A673 (cell line): ENCODE results near the gene CREBRF. TPM values are rescaled to one million over a fixed set of nuclear protein-coding genes. Genes with fewer than 3 reads are reported as not detected.

ENCODE experiments used
- BruUV-seq: library from RNA; stranded (reverse); fragments of 400-500 nt; replicated peaks from 2 replicates; lab custom pipeline; 2021; lab: Mats Ljungman, UMichigan
- CTCF ChIA-PET: fragments of 300-600 bp; sonication (Branson Sonifier 250); formaldehyde crosslinking; loops from one replicate; lab custom pipeline; 2022; ENCODE audit warnings: antibody characterized with exemption; lab: Charles Lee
- POLR2A ChIA-PET: fragments of 300-600 bp; sonication (Branson Sonifier 250); formaldehyde crosslinking; loops from one replicate; lab custom pipeline; 2022; ENCODE audit warnings: antibody characterized with exemption; ENCODE audit not compliant: low non-redundant PET; lab: Charles Lee
- DNase-seq: peaks from one replicate; pipeline ENCODE4 v3.0.0-alpha.2; 2015; ENCODE audit warnings: low spot score
- H3K27ac ChIP-seq: fragments of 200-600 bp; sonication (generic); 2 replicates; pipeline ENCODE4 v1.5.1; 2016; ENCODE audit warnings: mixed run types, low read depth, mild to moderate bottlenecking, mixed read lengths, antibody characterized with exemption, low read length; ENCODE audit not compliant: poor library complexity, severe bottlenecking
- H3K27me3 ChIP-seq: fragments of 200-600 bp; sonication (generic); replicated peaks from 2 replicates; pipeline ENCODE4 v1.6.1; 2017; ENCODE audit warnings: mixed run types, low read depth, mild to moderate bottlenecking, mixed read lengths, antibody characterized with exemption, low read length; ENCODE audit not compliant: insufficient read depth, poor library complexity
- H3K36me3 ChIP-seq: fragments of 200-600 bp; sonication (generic); 2 replicates; pipeline ENCODE4 v1.6.1; 2016; ENCODE audit warnings: mixed run types, mild to moderate bottlenecking, mixed read lengths, antibody characterized with exemption, low read length; ENCODE audit not compliant: insufficient read depth, poor library complexity, severe bottlenecking
- H3K4me1 ChIP-seq: fragments of 200-600 bp; sonication (generic); 2 replicates; pipeline ENCODE4 v1.6.1; 2017; ENCODE audit warnings: mixed run types, mild to moderate bottlenecking, mixed read lengths, antibody characterized with exemption, low read length; ENCODE audit not compliant: insufficient read depth, poor library complexity, severe bottlenecking
- H3K4me3 ChIP-seq: fragments of 200-600 bp; sonication (generic); 2 replicates; pipeline ENCODE4 v1.5.1; 2016; ENCODE audit warnings: low read depth, mixed run types, mild to moderate bottlenecking, mixed read lengths, low read length; ENCODE audit not compliant: poor library complexity, severe bottlenecking
- H3K9me3 ChIP-seq: fragments of 200-600 bp; sonication (generic); 2 replicates; pipeline ENCODE4 v1.6.1; 2016; ENCODE audit warnings: mixed run types, low read depth, mild to moderate bottlenecking, mixed read lengths, antibody characterized with exemption, low read length; ENCODE audit not compliant: poor library complexity, severe bottlenecking
- EZH2 ChIP-seq: fragments of 200-600 bp; sonication (generic); IDR thresholded peaks from 2 replicates; pipeline ENCODE4 v1.6.1; 2017; ENCODE audit warnings: borderline replicate concordance, low read depth, mild to moderate bottlenecking, mixed read lengths, antibody characterized with exemption, low read length; ENCODE audit not compliant: poor library complexity, severe bottlenecking
- intact Hi-C: fragments of 100-400 bp; cut with micrococcal nuclease; formaldehyde crosslinking; loops from one replicate; pipeline ENCODE4 v1.10.0; 2022; ENCODE audit not compliant: unreplicated experiment
- total RNA-seq: library from RNA; stranded (reverse); gene quantifications from 2 replicates; pipeline ENCODE4 v1.2.3, GENCODE V29; 2021
- TF ChIP-seq, protein P1 (sequence below): fragments of 300-800, 200-600 bp; sonication (generic); conservative IDR thresholded peaks from 2 replicates; pipeline ENCODE4 v1.5.1; 2017; ENCODE audit warnings: low read depth, mild to moderate bottlenecking, antibody characterized with exemption, low read length, moderate library complexity, mixed read lengths

Gene CREBRF
- total RNA-seq, 1 experiment from 2014 or later: 1.5 TPM

DNA sequence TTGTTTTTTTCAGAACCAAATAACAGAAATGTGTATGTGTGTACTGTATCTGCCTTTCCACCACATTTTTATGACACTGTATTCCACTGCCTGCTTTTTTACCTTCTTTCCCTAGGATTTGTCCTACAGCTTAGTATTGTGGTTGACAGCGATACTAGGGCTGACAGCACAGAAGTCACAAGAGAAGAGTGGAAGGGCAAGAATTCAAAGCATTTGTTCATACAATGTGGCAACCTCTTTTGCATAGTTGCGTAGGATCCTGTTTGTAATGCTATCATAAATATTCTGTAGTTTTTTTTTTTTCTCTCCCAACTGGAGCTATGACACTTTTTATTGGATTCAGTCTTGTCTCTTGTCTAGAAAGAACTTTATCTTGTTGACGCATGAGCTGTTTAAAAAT is 82.6 kb downstream of the CREBRF start:
- intact Hi-C loops: no loop called here
- ChIA-PET CTCF (no interaction called here), POLR2A (no interaction called here)

DNA sequence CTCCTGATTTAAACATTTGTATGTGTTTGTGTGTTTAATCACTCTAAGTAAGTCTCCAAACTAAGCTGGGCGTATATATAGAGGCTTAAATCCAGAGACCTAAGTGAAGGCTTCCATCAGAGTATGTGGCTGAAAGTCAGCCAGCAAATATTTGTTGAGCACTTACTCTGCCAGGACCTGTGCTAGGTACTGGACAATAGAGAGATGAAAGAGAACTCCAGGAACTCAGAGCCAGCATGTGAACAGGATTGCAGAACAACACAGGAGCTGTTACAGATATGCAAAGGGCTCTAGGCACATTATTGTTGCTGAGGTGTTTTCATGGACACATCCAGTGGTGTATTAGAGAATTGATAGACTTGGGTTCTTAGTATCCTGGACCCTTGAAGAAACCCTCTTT is 83.5 kb downstream of the CREBRF start:
- no peak for DNase-seq
- H3K36me3 ChIP-seq: no peaks in the 10 kb centered on the region
- no peaks in the 10 kb centered on the region for H3K9me3 ChIP-seq
- no peak overlapping the region for H3K4me3 ChIP-seq
- no peak overlapping the region for H3K27ac ChIP-seq
- BruUV-seq: no TSS peak
- H3K27me3 ChIP-seq: no peaks in the 10 kb centered on the region
- TF ChIP-seq, protein P1, sequence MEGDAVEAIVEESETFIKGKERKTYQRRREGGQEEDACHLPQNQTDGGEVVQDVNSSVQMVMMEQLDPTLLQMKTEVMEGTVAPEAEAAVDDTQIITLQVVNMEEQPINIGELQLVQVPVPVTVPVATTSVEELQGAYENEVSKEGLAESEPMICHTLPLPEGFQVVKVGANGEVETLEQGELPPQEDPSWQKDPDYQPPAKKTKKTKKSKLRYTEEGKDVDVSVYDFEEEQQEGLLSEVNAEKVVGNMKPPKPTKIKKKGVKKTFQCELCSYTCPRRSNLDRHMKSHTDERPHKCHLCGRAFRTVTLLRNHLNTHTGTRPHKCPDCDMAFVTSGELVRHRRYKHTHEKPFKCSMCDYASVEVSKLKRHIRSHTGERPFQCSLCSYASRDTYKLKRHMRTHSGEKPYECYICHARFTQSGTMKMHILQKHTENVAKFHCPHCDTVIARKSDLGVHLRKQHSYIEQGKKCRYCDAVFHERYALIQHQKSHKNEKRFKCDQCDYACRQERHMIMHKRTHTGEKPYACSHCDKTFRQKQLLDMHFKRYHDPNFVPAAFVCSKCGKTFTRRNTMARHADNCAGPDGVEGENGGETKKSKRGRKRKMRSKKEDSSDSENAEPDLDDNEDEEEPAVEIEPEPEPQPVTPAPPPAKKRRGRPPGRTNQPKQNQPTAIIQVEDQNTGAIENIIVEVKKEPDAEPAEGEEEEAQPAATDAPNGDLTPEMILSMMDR: no peak
- TF ChIP-seq EZH2: no peak
- H3K4me1 ChIP-seq: no peaks in the 10 kb centered on the region
- intact Hi-C loops: loop anchor here (10.0 kb wide), 1 partner anchor 155 kb away; the partner anchor contains the start of gene ATP6V0E1
- ChIA-PET POLR2A (no interaction called here), CTCF (no interaction called here)

More for the DNA sequence above, 82.6 kb downstream of the CREBRF start:
- Histone ChIP-seq H3K27ac (no peak overlapping the region), H3K4me3 (no peak overlapping the region), H3K27me3 (no peaks in the 10 kb centered on the region), H3K4me1 (no peaks in the 10 kb centered on the region), H3K9me3 (no peaks in the 10 kb centered on the region), H3K36me3 (no peaks in the 10 kb centered on the region)
- TF ChIP-seq, protein P1: no peak
- TF ChIP-seq EZH2: no peak
- no peak for DNase-seq
- BruUV-seq: no TSS peak

DNA sequence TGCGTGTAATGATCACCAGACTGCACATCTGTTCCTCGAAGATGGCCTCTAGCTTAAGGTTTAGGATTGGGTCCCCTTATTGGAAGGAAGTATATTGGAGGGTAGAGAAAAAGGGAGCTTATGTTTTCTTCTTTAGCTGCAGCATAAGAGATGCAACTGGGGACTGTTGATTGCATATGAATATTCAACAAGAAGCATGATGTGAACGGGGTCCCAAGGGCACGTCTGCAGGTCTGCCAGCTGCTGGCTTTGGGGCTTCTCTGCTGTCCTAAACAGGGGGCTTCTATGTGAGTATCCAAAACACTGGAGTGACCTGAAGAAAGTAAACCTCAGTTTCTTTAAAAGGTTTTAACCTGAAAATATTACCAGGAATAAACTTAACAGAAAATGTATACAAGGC is 84.6 kb downstream of the CREBRF start:
- H3K4me3 ChIP-seq: no peak overlapping the region
- ChIA-PET CTCF (no interaction called here), POLR2A (no interaction called here)
- no peaks in the 10 kb centered on the region for H3K27me3 ChIP-seq
- no TSS peak for BruUV-seq
- no peaks in the 10 kb centered on the region for H3K9me3 ChIP-seq
- H3K27ac ChIP-seq: no peak overlapping the region
- H3K4me1 ChIP-seq: no peaks in the 10 kb centered on the region
- no peaks in the 10 kb centered on the region for H3K36me3 ChIP-seq
- TF ChIP-seq EZH2: no peak
- TF ChIP-seq, protein P1: no peak
- no peak for DNase-seq
- intact Hi-C loops: loop anchor here (10.0 kb wide), 1 partner anchor 156 kb away; the partner anchor contains the start of gene ATP6V0E1
